GM12892 (cell line): Measurements from ENCODE around the gene PYGO1.
"Not testable (repeated sequence)": the region's sequence is repeated elsewhere in the genome, so short reads cannot be mapped to it uniquely, and the experiment has no call there.

Experiments
- POLR2A ChIP-seq: IDR thresholded peaks from 2 replicates; pipeline ENCODE4 v1.6.1; 2011; ENCODE audit warnings: low read depth, low read length, control low read depth
- POLR2AphosphoS5 ChIP-seq: IDR thresholded peaks from 2 replicates; pipeline ENCODE4 v1.6.1; 2011; ENCODE audit warnings: low read depth, low read length, control low read depth
- TAF1 ChIP-seq: IDR thresholded peaks from 2 replicates; pipeline ENCODE4 v1.6.1; 2011; ENCODE audit warnings: low read depth, mild to moderate bottlenecking, control low read depth, low read length, borderline replicate concordance

DNA sequence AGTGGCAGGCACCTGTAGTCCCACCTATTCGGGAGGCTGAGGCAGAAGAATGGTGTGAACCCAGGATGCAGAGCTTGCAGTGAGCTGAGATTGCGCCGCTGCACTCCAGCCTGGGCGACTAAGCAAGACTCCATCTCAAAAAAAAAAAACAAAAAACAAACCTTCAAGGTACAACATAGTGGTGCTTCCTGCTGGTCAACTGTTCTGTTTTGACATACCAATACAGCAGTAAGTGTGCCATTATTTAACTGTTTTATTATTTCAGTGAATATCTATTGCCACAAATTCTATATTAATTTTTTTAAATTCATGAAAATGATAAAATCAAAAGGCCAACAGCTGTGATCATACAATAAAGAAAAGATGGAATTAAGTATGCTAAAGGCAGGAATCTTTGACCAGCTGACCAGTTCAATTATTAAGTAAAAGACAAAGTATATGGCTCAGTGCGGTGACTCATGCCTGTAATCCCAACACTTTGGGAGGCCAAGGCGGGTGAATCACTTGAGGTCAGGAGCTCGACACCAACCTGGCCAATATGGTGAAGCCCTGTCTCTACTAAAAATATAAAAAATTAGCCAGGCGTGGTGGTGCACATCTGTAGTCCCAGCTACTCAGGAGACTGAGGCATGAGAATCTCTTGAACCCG, 99.1 kb downstream of the PYGO1 start:
- TF ChIP-seq POLR2A, POLR2AphosphoS5, TAF1: not testable (repeated sequence)
